Esophagus squamous epithelium (tissue), 4 donors: ENCODE data around the gene DCTN1.

ENCODE experiments used
- POLR2A ChIP-seq, 4 donors: fragments of 450-650 bp; IDR thresholded peaks; one replicate each; pipeline ENCODE4 v1.6.1; 2017; ENCODE audit warnings: antibody characterized with exemption in 4 of 4, mild to moderate bottlenecking in 4 of 4, moderate library complexity in 3 of 4
- TF ChIP-seq, protein P1 (sequence below), 6 experiments: fragments of 450-650 bp in 4 of 6; fragments of 200-600 bp in 2 of 6; sonication (generic) in 2 of 6; IDR thresholded peaks; one replicate each; pipeline ENCODE4 v1.5.1; 2016 to 2019; ENCODE audit warnings: antibody characterized with exemption in 6 of 6, mild to moderate bottlenecking in 4 of 6, moderate library complexity in 4 of 6

DNA sequence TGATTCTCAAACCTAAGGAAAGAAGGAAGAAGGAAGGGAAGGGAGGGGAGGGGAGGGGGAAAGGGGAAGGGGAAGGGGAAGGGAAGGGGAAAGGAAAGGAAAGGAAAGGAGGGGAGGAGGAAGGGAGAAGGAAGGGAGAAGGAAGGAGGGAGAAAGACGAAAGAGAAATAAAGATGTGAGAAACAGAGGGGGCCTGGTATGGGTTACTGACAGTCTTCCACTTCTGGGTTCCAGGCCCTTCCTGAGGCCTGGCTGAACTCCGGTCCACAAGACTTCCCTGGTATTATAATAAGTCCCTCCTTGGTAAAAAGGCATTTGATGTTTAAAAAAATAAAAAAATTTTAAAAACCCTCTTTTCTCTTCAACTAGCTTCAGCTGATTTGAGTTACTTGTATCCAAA lies 54.3 kb downstream of the DCTN1 start:
- TF ChIP-seq, protein P1, sequence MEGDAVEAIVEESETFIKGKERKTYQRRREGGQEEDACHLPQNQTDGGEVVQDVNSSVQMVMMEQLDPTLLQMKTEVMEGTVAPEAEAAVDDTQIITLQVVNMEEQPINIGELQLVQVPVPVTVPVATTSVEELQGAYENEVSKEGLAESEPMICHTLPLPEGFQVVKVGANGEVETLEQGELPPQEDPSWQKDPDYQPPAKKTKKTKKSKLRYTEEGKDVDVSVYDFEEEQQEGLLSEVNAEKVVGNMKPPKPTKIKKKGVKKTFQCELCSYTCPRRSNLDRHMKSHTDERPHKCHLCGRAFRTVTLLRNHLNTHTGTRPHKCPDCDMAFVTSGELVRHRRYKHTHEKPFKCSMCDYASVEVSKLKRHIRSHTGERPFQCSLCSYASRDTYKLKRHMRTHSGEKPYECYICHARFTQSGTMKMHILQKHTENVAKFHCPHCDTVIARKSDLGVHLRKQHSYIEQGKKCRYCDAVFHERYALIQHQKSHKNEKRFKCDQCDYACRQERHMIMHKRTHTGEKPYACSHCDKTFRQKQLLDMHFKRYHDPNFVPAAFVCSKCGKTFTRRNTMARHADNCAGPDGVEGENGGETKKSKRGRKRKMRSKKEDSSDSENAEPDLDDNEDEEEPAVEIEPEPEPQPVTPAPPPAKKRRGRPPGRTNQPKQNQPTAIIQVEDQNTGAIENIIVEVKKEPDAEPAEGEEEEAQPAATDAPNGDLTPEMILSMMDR (IDR thresholded peaks at IDR 0.05), result no peak
- TF ChIP-seq POLR2A (IDR thresholded peaks at IDR 0.05), result no peak
